Measurements from ENCODE around the gene PSMB5. TPM values are rescaled to one million over a fixed set of nuclear protein-coding genes. Genes with fewer than 3 reads are reported as not detected.
A peak's percentile ranks its signal among the peaks of the same experiment; 100 is the strongest.
"Not testable (repeated sequence)": the region's sequence is repeated elsewhere in the genome, so short reads cannot be mapped to it uniquely, and the experiment has no call there.

Gene PSMB5
- total and polyA plus RNA-seq, 4 donors = 132 to 211 (median 179) TPM

GRCh38 chr14:23021434-23021833 is 13.3 kb downstream of the PSMB5 start:
- peaks cover 16% of the 10 kb centered on the region for H3K4me1 ChIP-seq (ENCODE audit: control insufficient read depth, insufficient read depth, low read length)
- H3K4me3 ChIP-seq (ENCODE audit: low read depth, low read length) = no peak overlapping the region
- H3K27me3 ChIP-seq (ENCODE audit: control insufficient read depth, insufficient read depth, low read length) = no peaks in the 10 kb centered on the region
- no peak overlapping the region for H3K27ac ChIP-seq (ENCODE audit: low read depth, low read length)
- no peaks in the 10 kb centered on the region for H3K9me3 ChIP-seq (ENCODE audit: control insufficient read depth, insufficient read depth, low read length)
- peaks cover 12% of the 10 kb centered on the region for H3K36me3 ChIP-seq (ENCODE audit: control insufficient read depth, insufficient read depth, low read length)
- WGBS (ENCODE audit: insufficient coverage) = 24% methylated on average over 6 of the region's 9 CpGs
- DNase-seq (ENCODE audit: low read depth in 4 of 6, low spot score in 6 of 6) = peak in 1 of 6 donors; percentile 95

DNA sequence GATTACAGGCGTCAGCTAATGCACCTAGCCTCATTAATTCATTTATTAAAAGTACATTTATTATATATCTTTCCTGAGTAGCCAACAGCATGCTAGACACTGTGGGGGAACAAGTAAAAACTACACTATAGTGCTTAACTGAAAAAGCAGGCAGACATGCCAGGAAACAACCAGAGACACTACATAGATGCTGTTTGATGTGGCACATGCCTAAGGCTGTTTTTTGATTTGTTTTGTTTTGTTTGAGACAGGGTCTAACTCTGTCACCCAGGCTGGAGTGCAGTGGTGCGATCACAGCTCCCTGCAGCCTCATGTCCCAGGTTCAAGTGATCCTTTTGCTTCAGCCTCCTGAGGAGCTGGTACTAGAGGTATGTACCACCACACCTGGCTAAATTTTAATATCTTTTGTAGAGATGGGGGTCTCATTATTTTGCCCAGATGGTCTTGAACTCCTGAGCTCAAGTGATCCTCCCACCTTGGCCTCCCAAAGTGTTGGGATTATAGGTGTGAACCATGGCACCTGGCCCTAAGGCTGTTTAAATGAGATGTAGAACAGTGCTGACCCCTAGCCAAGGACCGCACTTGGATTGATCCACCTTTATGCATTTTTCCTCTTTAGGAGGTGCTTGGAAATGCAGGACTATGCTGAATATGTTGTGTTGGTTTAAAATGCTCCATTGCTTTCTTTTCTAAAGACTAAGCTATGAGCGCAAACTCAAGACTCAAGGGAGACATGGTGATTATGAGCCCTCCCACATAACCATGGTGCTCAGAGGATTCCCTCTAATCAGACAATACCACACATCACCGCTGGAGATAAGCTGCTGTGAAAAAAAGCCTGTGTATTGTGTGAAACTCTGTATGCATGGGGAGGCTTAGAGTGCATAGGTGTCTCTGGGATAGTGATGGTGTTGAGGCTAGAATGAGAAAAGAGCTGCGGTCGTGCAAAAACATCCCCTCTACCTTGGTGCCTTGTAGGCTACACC is 14.3 kb downstream of the PSMB5 start:
- 100% methylated on average over 1 of the region's 7 CpGs for WGBS (ENCODE audit: insufficient coverage)
- DNase-seq (ENCODE audit: low read depth in 4 of 6, low spot score in 6 of 6) = peak in 1 of 6 donors; percentile 86
- H3K4me1 ChIP-seq (ENCODE audit: control insufficient read depth, insufficient read depth, low read length) = peaks cover 11% of the 10 kb centered on the region
- H3K4me3 ChIP-seq (ENCODE audit: low read depth, low read length) = no peak overlapping the region
- H3K27me3 ChIP-seq (ENCODE audit: control insufficient read depth, insufficient read depth, low read length) = no peaks in the 10 kb centered on the region
- peaks cover 3% of the 10 kb centered on the region for H3K36me3 ChIP-seq (ENCODE audit: control insufficient read depth, insufficient read depth, low read length)
- H3K27ac ChIP-seq (ENCODE audit: low read depth, low read length) = no peak overlapping the region
- no peaks in the 10 kb centered on the region for H3K9me3 ChIP-seq (ENCODE audit: control insufficient read depth, insufficient read depth, low read length)

GRCh38 chr14:23018107-23018506 is 16.6 kb downstream of the PSMB5 start:
- no peak overlapping the region for H3K4me3 ChIP-seq (ENCODE audit: low read depth, low read length)
- no peak for DNase-seq (ENCODE audit: low read depth in 4 of 6, low spot score in 6 of 6)
- H3K4me1 ChIP-seq (ENCODE audit: control insufficient read depth, insufficient read depth, low read length) = peaks cover 3% of the 10 kb centered on the region
- H3K9me3 ChIP-seq (ENCODE audit: control insufficient read depth, insufficient read depth, low read length) = no peaks in the 10 kb centered on the region
- no peaks in the 10 kb centered on the region for H3K36me3 ChIP-seq (ENCODE audit: control insufficient read depth, insufficient read depth, low read length)
- H3K27me3 ChIP-seq (ENCODE audit: control insufficient read depth, insufficient read depth, low read length) = no peaks in the 10 kb centered on the region
- no peak overlapping the region for H3K27ac ChIP-seq (ENCODE audit: low read depth, low read length)

DNA sequence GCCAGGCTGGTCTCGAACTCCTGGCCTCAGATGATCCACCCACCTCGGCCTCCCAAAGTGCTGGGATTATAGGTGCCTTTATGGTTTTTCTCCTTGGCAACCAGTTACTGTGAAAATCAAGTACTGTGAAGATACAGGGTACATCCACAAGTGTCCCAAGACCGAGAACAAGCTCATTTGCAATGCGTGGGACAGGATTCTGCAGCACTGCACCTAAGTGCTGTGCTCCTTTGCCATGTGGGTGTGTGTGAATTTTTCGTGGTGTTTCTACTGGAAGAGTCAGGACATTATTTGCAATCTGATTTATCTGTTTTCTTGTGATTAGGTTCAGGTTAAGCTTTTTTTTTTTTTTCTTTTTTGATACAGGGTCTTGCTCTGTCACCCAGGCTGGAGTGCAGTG is 17.6 kb downstream of the PSMB5 start:
- WGBS (ENCODE audit: insufficient coverage) = 87% methylated on average over 5 of the region's 5 CpGs
- no peak for DNase-seq (ENCODE audit: low read depth in 4 of 6, low spot score in 6 of 6)
- Histone ChIP-seq H3K27me3 (ENCODE audit: control insufficient read depth, insufficient read depth, low read length) (no peaks in the 10 kb centered on the region), H3K36me3 (ENCODE audit: control insufficient read depth, insufficient read depth, low read length) (no peaks in the 10 kb centered on the region), H3K27ac (ENCODE audit: low read depth, low read length) (no peak overlapping the region), H3K4me1 (ENCODE audit: control insufficient read depth, insufficient read depth, low read length) (peaks cover under 1% of the 10 kb centered on the region), H3K4me3 (ENCODE audit: low read depth, low read length) (no peak overlapping the region), H3K9me3 (ENCODE audit: control insufficient read depth, insufficient read depth, low read length) (no peaks in the 10 kb centered on the region)

GRCh38 chr14:23015618-23016017 is 19.1 kb downstream of the PSMB5 start:
- DNase-seq (ENCODE audit: low read depth in 4 of 6, low spot score in 6 of 6) = peak in 1 of 6 donors; percentile 55
- H3K36me3 ChIP-seq (ENCODE audit: control insufficient read depth, insufficient read depth, low read length) = no peaks in the 10 kb centered on the region
- H3K4me1 ChIP-seq (ENCODE audit: control insufficient read depth, insufficient read depth, low read length) = no peaks in the 10 kb centered on the region
- 48% methylated on average over 3 of the region's 4 CpGs for WGBS (ENCODE audit: insufficient coverage)
- no peaks in the 10 kb centered on the region for H3K27me3 ChIP-seq (ENCODE audit: control insufficient read depth, insufficient read depth, low read length)
- no peaks in the 10 kb centered on the region for H3K9me3 ChIP-seq (ENCODE audit: control insufficient read depth, insufficient read depth, low read length)
- no peak overlapping the region for H3K4me3 ChIP-seq (ENCODE audit: low read depth, low read length)
- no peak overlapping the region for H3K27ac ChIP-seq (ENCODE audit: low read depth, low read length)

- no CpG with 5 or more reads among the region's 5 CpGs for WGBS (ENCODE audit: insufficient coverage)
These were observed 21.0 kb downstream of the PSMB5 start for GRCh38 chr14:23013749-23014054.

DNA sequence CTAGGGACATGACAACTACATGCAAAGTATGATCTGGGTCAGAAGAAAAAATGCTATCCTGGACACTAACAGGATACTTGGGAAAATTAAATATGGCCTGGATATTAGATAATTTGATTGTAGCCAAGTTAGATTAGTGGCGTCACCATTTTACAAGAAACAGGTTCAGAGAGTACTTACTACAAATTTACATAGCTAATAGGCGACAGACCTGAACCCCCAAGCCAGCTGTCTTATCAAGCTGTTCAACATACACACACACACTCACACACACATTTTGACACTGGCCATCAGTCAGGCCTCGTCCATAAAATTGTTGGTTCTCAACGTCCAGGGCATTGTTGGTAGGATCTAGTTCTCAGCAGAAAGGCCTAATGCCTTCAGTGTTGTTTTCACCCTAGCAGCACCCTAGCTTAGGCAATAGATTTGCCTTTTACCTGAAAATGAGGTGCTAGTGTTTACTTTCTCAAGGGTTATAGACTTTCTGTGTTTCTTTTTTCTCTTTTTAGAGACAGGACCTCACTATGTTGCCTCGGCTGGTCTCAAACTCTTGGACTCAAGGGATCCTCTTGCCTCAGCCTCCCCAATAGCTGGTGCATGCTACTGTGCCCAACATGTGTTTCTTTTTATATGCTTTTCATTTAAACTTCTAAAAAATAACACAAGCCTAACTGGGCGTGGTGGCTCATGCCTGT is 21.5 kb downstream of the PSMB5 start:
- 87% methylated on average over 3 of the region's 6 CpGs for WGBS (ENCODE audit: insufficient coverage)
- H3K9me3 ChIP-seq (ENCODE audit: control insufficient read depth, insufficient read depth, low read length) = no peaks in the 10 kb centered on the region
- no peak for DNase-seq (ENCODE audit: low read depth in 4 of 6, low spot score in 6 of 6)
- no peak overlapping the region for H3K4me3 ChIP-seq (ENCODE audit: low read depth, low read length)
- no peaks in the 10 kb centered on the region for H3K36me3 ChIP-seq (ENCODE audit: control insufficient read depth, insufficient read depth, low read length)
- no peak overlapping the region for H3K27ac ChIP-seq (ENCODE audit: low read depth, low read length)
- H3K4me1 ChIP-seq (ENCODE audit: control insufficient read depth, insufficient read depth, low read length) = no peaks in the 10 kb centered on the region
- no peaks in the 10 kb centered on the region for H3K27me3 ChIP-seq (ENCODE audit: control insufficient read depth, insufficient read depth, low read length)

More at GRCh38 chr14:23013749-23014054, 21.0 kb downstream of the PSMB5 start:
- H3K4me3 ChIP-seq (ENCODE audit: low read depth, low read length); DNase-seq (ENCODE audit: low read depth in 4 of 6, low spot score in 6 of 6); H3K27ac ChIP-seq (ENCODE audit: low read depth, low read length); H3K9me3 ChIP-seq (ENCODE audit: control insufficient read depth, insufficient read depth, low read length); H3K36me3 ChIP-seq (ENCODE audit: control insufficient read depth, insufficient read depth, low read length); H3K4me1 ChIP-seq (ENCODE audit: control insufficient read depth, insufficient read depth, low read length); H3K27me3 ChIP-seq (ENCODE audit: control insufficient read depth, insufficient read depth, low read length): not testable (repeated sequence)

- no peaks in the 10 kb centered on the region for H3K27me3 ChIP-seq (ENCODE audit: control insufficient read depth, insufficient read depth, low read length)
- WGBS (ENCODE audit: insufficient coverage) = 3% methylated on average over 40 of the region's 40 CpGs
- no peaks in the 10 kb centered on the region for H3K9me3 ChIP-seq (ENCODE audit: control insufficient read depth, insufficient read depth, low read length)
- peaks cover 13% of the 10 kb centered on the region for H3K4me1 ChIP-seq (ENCODE audit: control insufficient read depth, insufficient read depth, low read length)
- H3K4me3 ChIP-seq (ENCODE audit: low read depth, low read length) = peak within 1 kb of the TSS; percentile 57
- H3K27ac ChIP-seq (ENCODE audit: low read depth, low read length) = peak within 1 kb of the TSS; percentile 75
- DNase-seq (ENCODE audit: low read depth in 4 of 6, low spot score in 6 of 6) = peak in 2 of 6 donors; percentile 91 to 92
- H3K36me3 ChIP-seq (ENCODE audit: control insufficient read depth, insufficient read depth, low read length) = no peaks in the 10 kb centered on the region
These were observed 24.6 kb downstream of the PSMB5 start, which contains the start of gene C14orf93 for GRCh38 chr14:23009939-23010726. TSS of gene C14orf93 (minus strand) at chr14:23010143. CDS start at chr14:22999023, 11,120 bp downstream.

- no CpG with 5 or more reads among the region's 8 CpGs for WGBS (ENCODE audit: insufficient coverage)
- Histone ChIP-seq H3K36me3 (ENCODE audit: control insufficient read depth, insufficient read depth, low read length) (no peaks in the 10 kb centered on the region), H3K27me3 (ENCODE audit: control insufficient read depth, insufficient read depth, low read length) (no peaks in the 10 kb centered on the region), H3K4me1 (ENCODE audit: control insufficient read depth, insufficient read depth, low read length) (peaks cover 13% of the 10 kb centered on the region), H3K4me3 (ENCODE audit: low read depth, low read length) (peak overlapping the region; percentile 57), H3K27ac (ENCODE audit: low read depth, low read length) (peak overlapping the region; percentile 72), H3K9me3 (ENCODE audit: control insufficient read depth, insufficient read depth, low read length) (no peaks in the 10 kb centered on the region)
- DNase-seq (ENCODE audit: low read depth in 4 of 6, low spot score in 6 of 6) = no peak
These were observed 25.2 kb downstream of the PSMB5 start for GRCh38 chr14:23009483-23009938.

All from spinal cord (tissue), 10 donors.